Keratinocyte (primary cell): ENCODE results near the gene SLC4A5. TPM values are rescaled to one million over a fixed set of nuclear protein-coding genes. Genes with fewer than 3 reads are reported as not detected.

Experiments used
- DNase-seq: peaks from one replicate; pipeline ENCODE4 v3.0.0-alpha.2; 2011; ENCODE audit warnings: low read depth, missing footprints, low spot score
- FAIRE-seq: peaks from 2 replicates; lab custom pipeline; 2011; peaks lifted over from hg19 to GRCh38; lab: Jason Lieb, UNC
- H2AFZ ChIP-seq: 2 replicates; pipeline ENCODE4 v1.6.0; 2012; ENCODE audit warnings: low read length, control low read depth, inconsistent platforms; ENCODE audit not compliant: control insufficient read depth
- H3K27ac ChIP-seq: 2 replicates; pipeline ENCODE4 v1.5.1; 2011; ENCODE audit warnings: low read length; ENCODE audit not compliant: control insufficient read depth, insufficient read depth
- H3K27me3 ChIP-seq: 3 replicates; pipeline ENCODE4 v1.6.0; 2011; ENCODE audit warnings: low read length; ENCODE audit not compliant: control insufficient read depth, insufficient read depth; ENCODE audit errors: extremely low read depth
- H3K36me3 ChIP-seq, 2 experiments: 2 replicates in 1 of 2; 3 replicates in 1 of 2; pipeline ENCODE4 v1.5.1; 2011; ENCODE audit warnings: low read length in 2 of 2, mild to moderate bottlenecking in 1 of 2; ENCODE audit not compliant: control insufficient read depth in 2 of 2, insufficient read depth in 2 of 2; ENCODE audit errors: extremely low read depth in 1 of 2
- H3K4me1 ChIP-seq: 3 replicates; pipeline ENCODE4 v1.5.1; 2011; ENCODE audit warnings: low read length; ENCODE audit not compliant: control insufficient read depth, insufficient read depth; ENCODE audit errors: extremely low read depth
- H3K4me2 ChIP-seq: 3 replicates; pipeline ENCODE4 v1.6.0; 2011; ENCODE audit warnings: low read depth, low read length; ENCODE audit not compliant: control insufficient read depth, insufficient read depth; ENCODE audit errors: extremely low read depth
- H3K4me3 ChIP-seq, 3 experiments: fragments of 200-600 bp in 1 of 3; sonication (generic) in 1 of 3; 2 replicates in 2 of 3; 3 replicates in 1 of 3; pipeline ENCODE4 v1.5.1; 2011 to 2016; ENCODE audit warnings: low read length in 3 of 3, mild to moderate bottlenecking in 3 of 3, control low read depth in 2 of 3, inconsistent platforms in 1 of 3, low read depth in 1 of 3, mixed read lengths in 1 of 3, mixed run types in 1 of 3, moderate library complexity in 1 of 3; ENCODE audit not compliant: control insufficient read depth in 2 of 3, insufficient read depth in 2 of 3; ENCODE audit errors: extremely low read depth in 1 of 3
- H3K79me2 ChIP-seq: 2 replicates; pipeline ENCODE4 v1.6.0; 2012; ENCODE audit warnings: low read length; ENCODE audit not compliant: control insufficient read depth, insufficient read depth
- H3K9ac ChIP-seq: 3 replicates; pipeline ENCODE4 v1.6.0; 2011; ENCODE audit warnings: low read length; ENCODE audit not compliant: control insufficient read depth, insufficient read depth; ENCODE audit errors: extremely low read depth
- H3K9me1 ChIP-seq: 3 replicates; pipeline ENCODE4 v1.6.0; 2011; ENCODE audit warnings: low read length; ENCODE audit not compliant: control insufficient read depth, insufficient read depth; ENCODE audit errors: extremely low read depth
- H3K9me3 ChIP-seq: 2 replicates; pipeline ENCODE4 v1.5.1; 2012; ENCODE audit warnings: low read depth, low read length; ENCODE audit not compliant: control insufficient read depth
- H4K20me1 ChIP-seq: 3 replicates; pipeline ENCODE4 v1.6.0; 2011; ENCODE audit warnings: low read length; ENCODE audit not compliant: control insufficient read depth, insufficient read depth; ENCODE audit errors: extremely low read depth
- CTCF ChIP-seq, 3 experiments: IDR thresholded peaks in 1 of 3; conservative IDR thresholded peaks in 1 of 3; optimal IDR thresholded peaks in 1 of 3; 2 replicates in 2 of 3; 3 replicates in 1 of 3; pipeline versions ENCODE3 to v1.5.1; 2011; ENCODE audit warnings: low read length in 3 of 3, mild to moderate bottlenecking in 3 of 3, moderate library complexity in 2 of 3, control low read depth in 1 of 3, inconsistent platforms in 1 of 3; ENCODE audit not compliant: insufficient read depth in 2 of 3; ENCODE audit errors: extremely low read depth in 1 of 3
- EZH2 ChIP-seq: IDR thresholded peaks from one replicate; pipeline ENCODE4 v1.6.1; 2012; ENCODE audit warnings: inconsistent platforms, mild to moderate bottlenecking, low read length, moderate library complexity
- dilution Hi-C: fragments of 300-500 bp; cut with MboI; formaldehyde crosslinking; loops from one replicate; pipeline ENCODE4 v1.7.0; 2020; ENCODE audit warnings: low sequenced_read_pairs; ENCODE audit not compliant: extremely low pct_ligation_motif_present
- polyA plus RNA-seq, 5 experiments: library from polyadenylated mRNA; depleted of rRNA in 3 of 5; stranded (reverse) in 3 of 5; stranded (forward) in 1 of 5; unstranded in 1 of 5; fragments of >200 nt; gene quantifications; 1 replicate in 1 of 5; 2 replicates in 3 of 5; 3 replicates in 1 of 5; pipeline versions ENCODE4 v1.2.1 to v1.2.3, GENCODE V29; 2011 to 2012; ENCODE audit warnings: missing spikeins in 2 of 5, low read depth in 1 of 5, low replicate concordance in 1 of 5

Gene SLC4A5
- polyA plus RNA-seq, 1 donor (not counting 4 experiments of a cell fraction or from before 2014, with no cell fraction given): 0.22 TPM

GRCh38 chr2:74375838-74376237 is 32.6 kb upstream of the SLC4A5 start:
- peaks cover 18% of the 10 kb centered on the region for H4K20me1 ChIP-seq
- TF ChIP-seq CTCF (optimal IDR thresholded peaks at IDR 0.05 in 1 of 3, IDR thresholded peaks at IDR 0.05 in 1 of 3, conservative IDR thresholded peaks at IDR 0.05 in 1 of 3; ENCODE audit: extremely low read depth in 1 of 3, insufficient read depth in 2 of 3, low read length in 3 of 3): no peak
- no peak for TF ChIP-seq EZH2
- H3K9me3 ChIP-seq: no peaks in the 10 kb centered on the region
- peaks cover 28% of the 10 kb centered on the region for H3K4me1 ChIP-seq
- H3K9ac ChIP-seq: no peak overlapping the region
- H3K27me3 ChIP-seq: no peaks in the 10 kb centered on the region
- no peak overlapping the region for H3K4me2 ChIP-seq
- dilution Hi-C loops: no loop called here
- H3K9me1 ChIP-seq: peaks cover 4% of the 10 kb centered on the region
- H3K79me2 ChIP-seq: peaks cover 34% of the 10 kb centered on the region
- no peak for FAIRE-seq
- no peak overlapping the region for H3K27ac ChIP-seq
- H3K4me3 ChIP-seq: no peak overlapping the region
- peaks cover 28 to 29% of the 10 kb centered on the region in 2 experiments for H3K36me3 ChIP-seq
- no peak for DNase-seq
- H2AFZ ChIP-seq: no peak overlapping the region

- no peak for DNase-seq
- dilution Hi-C loops: no loop called here
Measured at GRCh38 chr2:74374509-74375205, 31.4 kb upstream of the SLC4A5 start.

More at GRCh38 chr2:74374509-74375205, 31.4 kb upstream of the SLC4A5 start:
- H2AFZ ChIP-seq: no peak overlapping the region
- FAIRE-seq: no peak
- H3K9me1 ChIP-seq: peaks cover 4% of the 10 kb centered on the region
- TF ChIP-seq CTCF (optimal IDR thresholded peaks at IDR 0.05 in 1 of 3, IDR thresholded peaks at IDR 0.05 in 1 of 3, conservative IDR thresholded peaks at IDR 0.05 in 1 of 3; ENCODE audit: extremely low read depth in 1 of 3, insufficient read depth in 2 of 3, low read length in 3 of 3) (no peak), EZH2 (no peak)
- H3K4me3 ChIP-seq: no peak overlapping the region
- no peak overlapping the region for H3K4me2 ChIP-seq
- H3K27ac ChIP-seq: no peak overlapping the region
- peaks cover 25% of the 10 kb centered on the region for H3K79me2 ChIP-seq
- H4K20me1 ChIP-seq: peaks cover 10% of the 10 kb centered on the region
- peaks cover 18% of the 10 kb centered on the region for H3K4me1 ChIP-seq
- no peaks in the 10 kb centered on the region for H3K9me3 ChIP-seq
- no peak overlapping the region for H3K9ac ChIP-seq
- no peaks in the 10 kb centered on the region for H3K27me3 ChIP-seq
- peaks cover 39% of the 10 kb centered on the region in 2 experiments for H3K36me3 ChIP-seq
